HG03064 (cell line): ENCODE results near the gene MUC2.
"Not testable (repeated sequence)": the region's sequence is repeated elsewhere in the genome, so short reads cannot be mapped to it uniquely, and the experiment has no call there.

ENCODE experiments used
- ATAC-seq: cut with Tn5 transposase; IDR thresholded peaks from one replicate; pipeline ENCODE4 v1.9.1; 2021; ENCODE audit warnings: low read depth; ENCODE audit not compliant: unreplicated experiment

The MUC2 gene

DNA sequence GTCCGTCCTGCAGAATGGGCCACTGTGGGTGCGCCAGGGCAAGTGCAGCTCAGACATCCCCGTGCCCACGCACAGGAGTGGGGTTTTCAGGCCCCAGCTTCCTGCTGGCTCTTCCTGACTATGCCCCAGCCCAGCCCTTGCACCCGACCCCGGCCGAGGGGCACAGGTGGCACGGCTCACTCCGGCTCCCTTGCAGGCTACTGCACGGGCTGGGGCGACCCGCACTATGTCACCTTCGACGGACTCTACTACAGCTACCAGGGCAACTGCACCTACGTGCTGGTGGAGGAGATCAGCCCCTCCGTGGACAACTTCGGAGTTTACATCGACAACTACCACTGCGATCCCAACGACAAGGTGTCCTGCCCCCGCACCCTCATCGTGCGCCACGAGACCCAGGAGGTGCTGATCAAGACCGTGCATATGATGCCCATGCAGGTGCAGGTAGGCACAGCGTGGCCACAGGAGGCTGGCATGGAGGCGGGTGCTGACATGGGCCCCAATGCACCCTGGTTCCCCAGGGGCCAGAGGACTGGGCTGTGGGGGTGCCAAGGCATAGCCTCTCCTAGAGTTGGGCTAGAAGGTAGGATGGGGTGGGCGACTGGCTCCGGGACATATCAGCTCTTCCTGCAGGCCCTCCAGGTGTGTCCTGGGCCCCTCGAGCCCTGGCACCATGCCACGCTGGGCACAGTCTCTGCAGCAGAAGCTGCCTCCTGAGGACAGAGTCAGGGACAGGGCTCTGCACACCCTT, 27.7 kb downstream of the MUC2 start:
- ATAC-seq = no peak

DNA sequence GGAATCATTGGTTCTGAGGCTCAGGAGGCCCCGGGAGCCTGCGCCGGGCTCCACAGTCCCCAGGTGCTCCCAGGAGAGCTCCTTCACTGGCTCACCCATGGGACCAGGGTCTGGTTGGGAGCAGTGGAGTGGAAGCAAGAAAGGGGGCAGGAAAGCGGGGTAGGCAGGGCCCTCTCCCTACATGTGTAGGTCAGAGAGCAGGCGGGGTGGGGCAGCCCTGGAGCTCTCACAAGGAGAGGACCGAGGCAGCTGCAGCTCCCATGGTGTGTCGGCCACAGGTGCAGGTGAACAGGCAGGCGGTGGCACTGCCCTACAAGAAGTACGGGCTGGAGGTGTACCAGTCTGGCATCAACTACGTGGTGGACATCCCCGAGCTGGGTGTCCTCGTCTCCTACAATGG, 28.3 kb downstream of the MUC2 start:
- ATAC-seq = no peak

DNA sequence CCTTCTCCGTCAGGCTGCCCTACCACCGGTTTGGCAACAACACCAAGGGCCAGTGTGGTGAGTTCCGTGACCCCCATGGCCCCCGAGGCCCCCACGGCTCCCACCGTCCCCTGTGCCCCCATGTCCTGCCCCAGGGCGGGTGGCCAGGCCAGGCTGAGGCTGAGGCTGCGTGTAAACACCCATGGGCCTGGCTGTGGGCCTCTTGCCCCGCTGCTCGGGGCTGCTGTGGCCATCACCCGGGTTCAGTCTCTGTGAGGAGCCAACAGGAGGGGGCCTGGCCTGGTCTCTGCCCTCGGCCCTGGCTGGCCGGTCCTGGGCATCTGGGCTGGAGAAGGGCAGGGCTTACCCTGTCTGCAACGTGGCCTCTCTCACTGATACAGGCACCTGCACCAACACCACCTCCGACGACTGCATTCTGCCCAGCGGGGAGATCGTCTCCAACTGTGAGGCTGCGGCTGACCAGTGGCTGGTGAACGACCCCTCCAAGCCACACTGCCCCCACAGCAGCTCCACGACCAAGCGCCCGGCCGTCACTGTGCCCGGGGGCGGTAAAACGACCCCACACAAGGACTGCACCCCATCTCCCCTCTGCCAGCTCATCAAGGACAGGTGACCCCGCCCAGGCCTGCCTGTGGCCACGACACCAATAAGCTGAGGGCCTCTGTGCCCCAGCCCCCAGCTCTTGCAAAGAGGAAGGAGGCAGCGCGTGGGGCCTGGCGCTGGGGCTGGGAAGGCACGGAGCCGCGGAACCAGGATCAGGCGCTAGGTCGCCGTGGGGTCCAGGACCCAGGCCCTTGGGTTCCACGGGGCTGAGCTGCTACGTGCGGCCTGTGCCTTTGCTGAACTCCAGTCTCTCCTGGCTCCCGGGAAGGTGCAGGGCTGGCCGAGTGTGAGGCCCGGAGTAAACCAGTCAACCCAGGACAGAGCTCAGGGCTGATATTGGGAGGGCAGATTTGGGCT, 29.0 kb downstream of the MUC2 start:
- ATAC-seq = no peak

DNA sequence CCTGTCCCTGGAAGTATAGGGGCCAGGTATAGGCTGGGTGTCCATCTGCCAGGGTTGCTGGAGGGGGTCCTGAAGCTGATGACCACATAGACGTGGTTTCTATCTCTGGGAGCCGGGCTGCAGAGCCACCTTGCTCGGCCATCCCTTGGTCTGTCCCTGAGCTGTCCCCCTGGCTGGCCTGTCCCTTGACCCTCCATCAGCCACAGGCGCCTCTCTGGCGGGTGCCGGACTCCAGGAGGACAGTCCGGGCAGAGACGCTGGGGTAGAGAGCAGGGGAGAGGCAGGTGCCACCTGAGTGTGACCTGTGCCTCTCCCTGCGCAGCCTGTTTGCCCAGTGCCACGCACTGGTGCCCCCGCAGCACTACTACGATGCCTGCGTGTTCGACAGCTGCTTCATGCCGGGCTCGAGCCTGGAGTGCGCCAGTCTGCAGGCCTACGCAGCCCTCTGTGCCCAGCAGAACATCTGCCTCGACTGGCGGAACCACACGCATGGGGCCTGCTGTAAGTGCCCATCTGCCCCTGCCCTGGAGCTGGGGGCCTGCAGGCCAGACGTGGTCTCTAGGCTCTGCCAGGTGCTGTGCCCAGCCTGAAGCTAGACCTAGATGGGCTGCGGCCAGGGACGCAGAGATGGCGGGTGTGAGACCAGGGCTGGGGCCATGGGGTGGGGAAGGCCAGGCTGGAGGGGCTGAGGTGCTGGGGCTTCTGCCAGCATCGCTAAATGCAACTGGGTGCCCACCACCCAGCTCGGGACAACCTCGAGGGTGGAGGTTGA, 29.9 kb downstream of the MUC2 start:
- no peak for ATAC-seq

DNA sequence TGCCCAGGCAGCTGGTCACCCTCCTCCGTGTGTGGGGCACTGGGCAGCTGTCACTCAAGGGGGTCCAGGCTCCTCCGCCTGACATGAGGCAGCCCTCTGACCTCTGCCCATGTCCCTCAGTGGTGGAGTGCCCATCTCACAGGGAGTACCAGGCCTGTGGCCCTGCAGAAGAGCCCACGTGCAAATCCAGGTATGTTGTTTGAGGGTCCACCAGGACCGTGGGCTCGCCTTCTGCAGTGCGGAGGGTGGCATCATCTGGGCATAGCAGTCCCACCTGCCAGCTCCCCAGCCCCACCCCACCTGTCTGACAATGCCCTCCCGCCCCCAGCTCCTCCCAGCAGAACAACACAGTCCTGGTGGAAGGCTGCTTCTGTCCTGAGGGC, 30.5 kb downstream of the MUC2 start:
- no peak for ATAC-seq

DNA sequence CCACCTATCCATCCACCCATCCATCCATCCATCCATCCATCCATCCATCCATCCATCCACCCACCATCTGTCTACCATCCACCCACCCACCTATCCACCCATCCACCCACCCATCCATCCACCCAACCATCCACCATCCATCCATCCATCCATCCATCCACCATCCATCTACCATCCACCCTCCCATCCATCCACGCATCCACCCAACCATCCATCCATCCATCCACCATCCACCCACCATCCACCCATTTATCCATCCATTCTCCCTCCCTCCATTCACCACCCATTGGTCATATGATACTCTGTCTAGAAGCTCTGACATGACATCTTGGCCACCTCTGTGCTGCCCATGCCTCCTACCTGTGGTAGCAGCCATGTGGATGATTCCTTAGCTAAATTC, 31.7 kb downstream of the MUC2 start:
- no peak for ATAC-seq

DNA sequence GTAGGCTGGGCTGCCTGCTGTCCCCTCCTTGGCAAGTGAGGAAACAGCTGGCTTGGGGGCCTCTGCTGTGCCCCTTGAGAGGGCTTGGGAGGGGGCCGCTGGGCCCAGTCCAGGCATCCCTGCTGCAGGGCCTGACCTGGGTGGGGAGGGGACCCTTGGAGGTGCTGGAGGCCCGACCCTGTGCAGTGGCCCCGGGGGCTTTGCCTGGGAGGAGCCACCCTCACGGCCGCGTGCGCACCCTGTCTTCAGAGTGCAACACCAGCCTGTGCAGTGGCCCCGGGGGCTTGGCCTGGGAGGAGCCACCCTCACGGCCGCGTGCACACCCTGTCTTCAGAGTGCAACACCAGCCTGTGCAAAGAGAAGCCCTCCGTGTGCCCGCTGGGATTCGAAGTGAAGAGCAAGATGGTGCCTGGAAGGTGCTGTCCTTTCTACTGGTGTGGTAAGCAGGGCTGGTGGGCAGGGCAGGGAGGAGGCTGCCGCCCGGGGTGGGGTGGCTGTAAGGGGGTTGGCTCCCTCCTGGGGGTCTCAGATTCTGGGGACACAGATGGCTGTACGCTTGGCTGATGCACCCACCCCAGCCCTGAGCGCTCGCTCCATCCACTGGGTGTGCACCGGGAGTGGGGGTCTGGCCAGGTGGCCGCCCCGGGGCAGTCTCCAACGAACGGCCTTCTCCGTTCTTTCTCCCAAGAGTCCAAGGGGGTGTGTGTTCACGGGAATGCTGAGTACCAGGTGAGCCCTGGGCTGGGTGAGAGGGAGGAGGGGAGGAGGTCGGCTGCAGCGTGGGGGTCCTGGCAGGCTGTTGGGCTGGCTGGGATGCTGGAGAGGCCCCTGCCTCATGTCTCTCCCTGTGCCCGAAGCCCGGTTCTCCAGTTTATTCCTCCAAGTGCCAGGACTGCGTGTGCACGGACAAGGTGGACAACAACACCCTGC, 32.9 kb downstream of the MUC2 start:
- ATAC-seq = no peak

DNA sequence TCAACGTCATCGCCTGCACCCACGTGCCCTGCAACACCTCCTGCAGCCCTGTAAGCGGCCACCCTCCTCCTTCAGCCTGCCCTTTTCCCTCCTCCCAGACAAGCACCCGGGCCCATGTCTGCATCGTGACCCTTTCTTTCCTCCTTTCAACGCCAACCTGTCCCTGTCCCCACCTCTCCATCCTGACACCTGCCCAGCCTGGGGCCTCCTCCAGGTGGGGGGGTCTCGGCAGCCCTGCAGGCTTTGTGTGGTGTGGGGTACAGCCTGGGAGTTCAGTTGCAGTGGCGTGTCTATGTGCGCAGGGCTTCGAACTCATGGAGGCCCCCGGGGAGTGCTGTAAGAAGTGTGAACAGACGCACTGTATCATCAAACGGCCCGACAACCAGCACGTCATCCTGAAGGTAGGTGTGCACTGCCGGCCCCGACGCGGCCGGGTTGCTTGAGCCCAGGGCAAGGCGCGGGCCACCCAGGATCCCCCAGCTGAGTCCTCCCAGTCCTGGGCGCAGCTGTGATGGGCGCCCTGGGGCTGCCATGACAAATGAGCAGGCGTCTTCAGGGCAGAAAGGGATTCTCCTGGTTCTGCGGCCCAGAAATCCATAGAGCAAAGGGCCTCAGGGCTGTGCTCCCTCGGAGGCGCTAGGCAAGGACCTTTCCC, 33.7 kb downstream of the MUC2 start:
- no peak for ATAC-seq

DNA sequence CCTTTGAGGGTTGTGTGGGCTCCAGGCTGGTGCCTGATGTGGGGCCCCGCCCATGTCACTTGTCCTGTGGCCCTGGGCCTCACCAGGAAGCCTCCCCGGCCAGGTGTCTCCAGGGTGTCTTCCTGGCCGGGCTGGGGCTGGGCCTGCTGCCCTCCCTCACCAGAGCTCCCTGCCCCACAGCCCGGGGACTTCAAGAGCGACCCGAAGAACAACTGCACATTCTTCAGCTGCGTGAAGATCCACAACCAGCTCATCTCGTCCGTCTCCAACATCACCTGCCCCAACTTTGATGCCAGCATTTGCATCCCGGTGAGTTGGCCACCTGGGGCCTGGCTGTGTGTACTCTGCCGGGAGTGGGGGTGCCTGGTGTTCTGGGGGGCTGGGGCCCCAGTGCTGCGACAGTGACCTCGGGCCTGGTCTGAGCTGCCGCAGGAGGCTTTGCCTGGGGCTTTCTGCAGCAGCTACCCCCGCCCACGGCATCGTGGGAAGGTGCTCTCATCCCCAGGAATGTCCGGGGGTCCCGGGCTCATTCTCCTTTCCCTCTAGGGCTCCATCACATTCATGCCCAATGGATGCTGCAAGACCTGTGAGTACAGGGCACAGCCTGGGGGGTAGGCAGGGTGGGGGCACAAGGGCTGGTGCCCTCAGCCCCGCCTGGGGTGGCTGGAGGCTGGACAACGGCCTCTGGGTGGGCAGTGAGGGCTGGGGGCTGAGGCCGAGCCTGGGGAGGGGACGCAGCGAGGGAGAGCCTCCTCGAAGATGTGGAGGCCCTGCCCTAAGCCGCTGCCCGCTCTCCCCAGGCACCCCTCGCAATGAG, 34.6 kb downstream of the MUC2 start:
- ATAC-seq = no peak

DNA sequence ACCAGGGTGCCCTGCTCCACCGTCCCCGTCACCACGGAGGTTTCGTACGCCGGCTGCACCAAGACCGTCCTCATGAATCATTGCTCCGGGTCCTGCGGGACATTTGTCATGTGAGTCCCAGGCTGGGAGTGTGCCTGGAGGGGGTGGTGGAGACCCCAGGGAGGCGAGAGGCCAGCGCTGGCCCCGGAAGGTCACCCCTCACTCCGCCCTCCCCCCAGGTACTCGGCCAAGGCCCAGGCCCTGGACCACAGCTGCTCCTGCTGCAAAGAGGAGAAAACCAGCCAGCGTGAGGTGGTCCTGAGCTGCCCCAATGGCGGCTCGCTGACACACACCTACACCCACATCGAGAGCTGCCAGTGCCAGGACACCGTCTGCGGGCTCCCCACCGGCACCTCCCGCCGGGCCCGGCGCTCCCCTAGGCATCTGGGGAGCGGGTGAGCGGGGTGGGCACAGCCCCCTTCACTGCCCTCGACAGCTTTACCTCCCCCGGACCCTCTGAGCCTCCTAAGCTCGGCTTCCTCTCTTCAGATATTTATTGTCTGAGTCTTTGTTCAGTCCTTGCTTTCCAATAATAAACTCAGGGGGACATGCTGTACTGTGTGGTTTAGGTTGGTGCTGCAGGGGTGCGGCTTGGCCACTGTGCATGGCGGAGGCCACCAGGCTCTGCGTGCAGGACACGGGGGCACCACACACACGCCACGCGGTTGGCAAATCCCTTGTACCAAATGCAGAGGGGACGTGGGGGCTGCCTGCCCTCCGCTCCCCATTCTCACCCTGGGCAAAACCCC, 35.4 kb downstream of the MUC2 start:
- ATAC-seq = no peak

DNA sequence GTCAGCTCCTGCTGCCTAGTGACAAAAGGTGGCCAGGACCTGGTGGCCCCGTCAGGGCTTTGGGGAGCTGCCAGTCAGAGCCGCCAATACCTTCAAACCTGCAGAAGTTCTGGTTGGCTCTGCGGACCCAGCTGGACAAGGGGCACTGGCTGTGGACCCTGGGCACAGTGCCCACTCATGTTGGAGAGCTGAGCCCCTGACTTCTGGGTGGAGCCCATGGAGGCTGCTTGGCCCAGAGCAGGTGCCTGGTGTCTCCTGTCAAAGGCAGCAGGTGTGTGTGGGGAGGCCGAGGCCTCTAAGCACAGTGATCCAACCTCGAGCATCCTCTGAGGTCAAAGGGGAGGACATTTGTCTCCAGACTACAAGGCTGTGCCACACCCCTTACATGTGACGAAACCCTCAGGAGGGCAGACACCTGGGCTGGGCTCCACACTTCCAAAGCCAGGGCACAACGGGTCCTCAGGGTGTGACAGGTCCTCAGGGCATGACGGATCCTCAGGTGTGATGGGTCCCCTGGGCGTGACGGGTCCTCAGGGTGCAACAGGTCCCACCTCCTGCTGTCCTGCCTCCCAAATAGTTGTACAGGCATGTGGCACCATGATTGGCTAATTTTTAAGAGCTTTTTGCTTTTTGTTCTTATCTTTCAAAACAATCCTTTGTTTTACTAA, 37.0 kb downstream of the MUC2 start:
- no peak for ATAC-seq

DNA sequence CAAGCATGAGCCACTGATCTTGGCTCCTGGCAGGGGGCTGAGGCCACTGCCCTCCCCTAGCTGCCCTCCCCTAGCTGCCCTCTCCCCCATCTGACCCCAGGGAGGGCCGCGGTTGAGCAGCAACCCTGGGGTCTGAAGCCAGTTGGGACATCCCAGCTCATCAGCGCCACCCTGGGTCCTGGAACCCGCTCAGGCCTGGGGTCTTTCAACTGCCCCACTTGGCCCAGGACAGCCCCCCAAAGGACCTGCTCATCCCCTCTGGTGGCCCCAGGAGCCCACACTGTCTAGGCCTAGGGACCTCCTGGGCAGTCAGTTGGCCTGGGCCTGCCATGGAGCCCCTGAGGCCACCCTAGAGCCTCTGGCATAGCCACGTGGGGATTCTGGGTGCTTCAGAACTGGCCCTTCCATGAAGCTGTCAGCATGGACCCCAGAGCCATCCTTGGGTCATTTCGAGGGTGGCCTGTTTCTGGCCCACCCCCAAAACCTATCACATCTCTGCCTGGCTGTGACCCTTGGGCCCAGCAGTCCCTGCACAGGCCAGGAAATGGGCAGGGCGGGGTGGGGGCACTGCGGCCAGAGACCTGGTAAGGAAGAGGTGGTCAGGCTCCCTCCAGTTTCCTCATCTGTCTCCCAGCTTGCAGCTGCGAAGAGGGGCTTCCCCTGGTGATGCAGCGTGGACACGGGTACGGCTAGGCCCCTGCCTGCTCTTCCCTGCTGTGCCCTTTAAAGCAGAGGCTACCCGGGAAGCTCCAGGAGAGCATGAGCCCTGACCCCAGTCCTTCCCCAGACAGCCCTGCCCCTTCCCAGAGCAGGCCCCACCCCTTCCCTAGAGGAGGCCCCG, 37.9 kb downstream of the MUC2 start:
- no peak for ATAC-seq

DNA sequence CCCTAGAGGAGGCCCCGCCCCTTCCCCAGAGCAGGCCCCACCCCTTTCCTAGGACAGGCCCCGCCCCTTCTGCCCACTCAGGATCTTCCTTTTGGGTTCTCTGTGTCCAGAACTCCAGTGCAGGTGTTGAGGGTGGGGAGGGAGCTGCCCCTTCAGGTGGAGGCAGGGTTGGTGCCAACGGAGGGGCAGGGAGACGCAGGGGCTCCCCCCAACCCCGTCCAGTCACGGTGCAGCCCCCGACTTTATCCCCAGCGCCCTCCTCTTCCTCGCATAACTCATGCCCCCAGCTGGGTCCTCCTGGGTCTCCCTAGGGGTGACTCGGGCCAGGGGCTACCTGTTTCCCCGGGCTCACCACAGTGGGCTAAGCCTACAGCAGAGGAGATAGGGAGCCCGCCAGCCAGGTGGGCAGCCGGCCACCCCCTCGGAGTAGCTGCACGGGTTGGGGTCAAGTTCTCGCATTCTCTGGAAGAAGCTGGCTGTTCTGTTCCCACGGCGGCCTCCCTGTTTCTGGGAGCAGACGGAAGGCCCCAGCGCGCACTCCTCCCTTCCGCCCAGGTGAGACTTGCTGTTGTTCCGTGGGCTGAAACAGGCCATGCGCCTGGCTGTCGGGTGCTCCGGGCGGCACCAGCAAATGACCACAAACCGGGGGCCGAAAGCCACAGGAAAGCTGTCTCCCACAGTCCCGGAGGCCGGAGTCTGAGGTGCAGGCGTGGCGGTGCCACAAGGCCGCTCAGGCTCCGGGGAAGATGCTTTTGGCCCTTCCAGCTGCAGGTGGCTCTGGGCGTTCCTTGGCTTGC, 38.9 kb downstream of the MUC2 start:
- no peak for ATAC-seq

DNA sequence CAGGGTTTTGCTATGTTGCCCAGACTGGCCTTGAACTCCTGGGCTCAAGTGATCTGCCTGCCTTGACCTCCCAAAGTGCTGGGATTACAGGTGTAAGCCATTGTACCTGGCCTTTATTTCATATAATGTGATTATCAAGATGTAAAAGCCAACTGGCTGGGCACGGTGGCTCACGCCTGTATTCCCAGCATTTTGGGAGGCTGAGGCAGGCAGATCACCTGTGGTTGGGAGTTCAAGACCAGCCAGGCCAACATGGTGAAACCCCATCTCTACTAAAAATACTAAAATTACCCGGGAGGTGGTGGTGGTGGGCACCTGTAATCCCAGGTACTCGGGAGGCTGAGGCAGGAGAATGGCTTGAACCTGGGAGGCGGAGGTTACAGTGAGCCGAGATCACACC, 40.6 kb downstream of the MUC2 start:
- not testable (repeated sequence) for ATAC-seq

DNA sequence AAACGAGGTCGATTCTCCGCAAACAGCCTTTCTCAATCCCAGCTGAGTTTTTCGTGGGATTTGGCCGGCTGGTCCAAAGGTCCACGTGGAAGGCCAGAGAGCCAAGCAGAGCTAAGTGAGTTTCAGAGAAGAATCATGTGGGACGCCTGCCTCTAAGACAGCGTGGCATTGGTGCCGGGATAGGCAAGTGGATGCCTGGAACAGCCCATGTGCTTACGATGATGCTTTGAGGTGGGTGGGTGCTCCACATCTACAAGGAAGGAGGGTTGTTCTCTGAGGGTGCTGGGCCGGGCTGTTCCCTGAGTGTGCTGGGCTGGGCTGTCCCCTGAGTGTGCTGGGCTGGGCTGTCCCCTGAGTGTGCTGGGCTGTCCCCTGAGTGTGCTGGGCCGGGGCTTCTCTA, 41.4 kb downstream of the MUC2 start:
- no peak for ATAC-seq
